CD14-positive monocyte (primary cell): ENCODE results near the gene TSPAN5. TPM values are rescaled to one million over a fixed set of nuclear protein-coding genes. Genes with fewer than 3 reads are reported as not detected.

Source experiments
- DNase-seq, 3 donors: peaks; one replicate each; pipeline ENCODE4 v3.0.0-alpha.2; 2011 to 2022
- H2AFZ ChIP-seq: 2 replicates; pipeline ENCODE4 v1.6.0; 2012; ENCODE audit warnings: mild to moderate bottlenecking, low read depth, low read length, inconsistent platforms; ENCODE audit not compliant: insufficient read depth, poor library complexity, severe bottlenecking
- H3K27ac ChIP-seq, 2 donors: 1 replicate in 1 of 2; 2 replicates in 1 of 2; pipeline ENCODE4 v1.5.1; 2012 to 2013; ENCODE audit warnings: low read length in 2 of 2, control low read depth in 1 of 2, inconsistent platforms in 1 of 2, low read depth in 1 of 2, mild to moderate bottlenecking in 1 of 2
- H3K27me3 ChIP-seq, 2 donors: one replicate each; pipeline versions ENCODE4 v1.6.0 to v1.6.1; 2011 to 2013; ENCODE audit warnings: low read length in 2 of 2; ENCODE audit not compliant: control insufficient read depth in 2 of 2, insufficient read depth in 2 of 2
- H3K36me3 ChIP-seq, 2 donors: replicated peaks in 1 of 2; 1 replicate in 1 of 2; 2 replicates in 1 of 2; pipeline versions ENCODE4 v1.5.1 to v1.6.1; 2012 to 2013; ENCODE audit warnings: low read length in 2 of 2, control low read depth in 1 of 2, inconsistent platforms in 1 of 2, mild to moderate bottlenecking in 1 of 2; ENCODE audit not compliant: insufficient read depth in 2 of 2, control insufficient read depth in 1 of 2
- H3K4me1 ChIP-seq, 2 donors: 1 replicate in 1 of 2; 2 replicates in 1 of 2; pipeline versions ENCODE4 v1.5.1 to v1.6.1; 2012 to 2013; ENCODE audit warnings: low read length in 2 of 2, control low read depth in 1 of 2, inconsistent platforms in 1 of 2, mild to moderate bottlenecking in 1 of 2, moderate library complexity in 1 of 2; ENCODE audit not compliant: insufficient read depth in 2 of 2, control insufficient read depth in 1 of 2
- H3K4me2 ChIP-seq: replicated peaks from 2 replicates; pipeline ENCODE3; 2012; ENCODE audit warnings: low read length, moderate library complexity, mild to moderate bottlenecking; ENCODE audit not compliant: poor library complexity, severe bottlenecking; ENCODE audit errors: extremely low read depth
- H3K4me3 ChIP-seq, 3 experiments: fragments of 200-600 bp in 1 of 3; sonication (generic) in 1 of 3; replicated peaks in 1 of 3; 1 replicate in 2 of 3; 2 replicates in 1 of 3; pipeline ENCODE4 v1.5.1; 2011 to 2013; ENCODE audit warnings: low read length in 3 of 3, mild to moderate bottlenecking in 3 of 3, control low read depth in 2 of 3, low read depth in 2 of 3, inconsistent platforms in 1 of 3, moderate library complexity in 1 of 3
- H3K79me2 ChIP-seq: 2 replicates; pipeline ENCODE4 v1.6.0; 2012; ENCODE audit warnings: mild to moderate bottlenecking, control low read depth, inconsistent platforms, low read length, moderate library complexity; ENCODE audit not compliant: insufficient read depth
- H3K9ac ChIP-seq: 2 replicates; pipeline ENCODE4 v1.6.0; 2017; ENCODE audit warnings: low read length, mild to moderate bottlenecking; ENCODE audit not compliant: insufficient read depth, poor library complexity, severe bottlenecking
- H3K9me3 ChIP-seq, 2 donors: replicated peaks in 1 of 2; 1 replicate in 1 of 2; 2 replicates in 1 of 2; pipeline versions ENCODE4 v1.5.1 to v1.6.1; 2012 to 2013; ENCODE audit warnings: low read length in 2 of 2, control low read depth in 1 of 2; ENCODE audit not compliant: control insufficient read depth in 1 of 2, insufficient read depth in 1 of 2
- H4K20me1 ChIP-seq: 2 replicates; pipeline ENCODE4 v1.6.0; 2012; ENCODE audit warnings: mild to moderate bottlenecking, low read length, control low read depth, moderate library complexity; ENCODE audit not compliant: insufficient read depth
- H3K27ac Mint-ChIP-seq, 7 donors: one replicate each; pipeline ENCODE4 v1.8.0; 2020; ENCODE audit warnings: mild to moderate bottlenecking in 7 of 7, mixed read lengths in 7 of 7, moderate library complexity in 6 of 7, inconsistent platforms in 2 of 7
- H3K27me3 Mint-ChIP-seq, 3 donors: one replicate each; pipeline ENCODE4 v1.8.0; 2021 to 2022; ENCODE audit warnings: low read depth in 3 of 3, mild to moderate bottlenecking in 3 of 3, mixed read lengths in 3 of 3, moderate library complexity in 3 of 3, inconsistent platforms in 1 of 3
- H3K36me3 Mint-ChIP-seq, 2 donors: one replicate each; pipeline ENCODE4 v1.8.0; 2020; ENCODE audit warnings: mixed read lengths in 2 of 2, inconsistent platforms in 1 of 2, mild to moderate bottlenecking in 1 of 2
- H3K4me1 Mint-ChIP-seq: one replicate; pipeline ENCODE4 v1.8.0; 2020; ENCODE audit warnings: mild to moderate bottlenecking, mixed read lengths
- H3K4me3 Mint-ChIP-seq, 2 donors: one replicate each; pipeline ENCODE4 v1.8.0; 2020; ENCODE audit warnings: mild to moderate bottlenecking in 2 of 2, mixed read lengths in 2 of 2, moderate library complexity in 1 of 2
- H3K9me3 Mint-ChIP-seq, 7 donors: one replicate each; pipeline ENCODE4 v1.8.0; 2020 to 2022; ENCODE audit warnings: mixed read lengths in 7 of 7, mild to moderate bottlenecking in 6 of 7, moderate library complexity in 6 of 7, inconsistent platforms in 2 of 7
- WGBS: methylation state at CpG from one replicate; pipeline ENCODE4 v1.1.5; 2013; ENCODE audit warnings: missing lambda C conversion rate; ENCODE audit not compliant: insufficient coverage; 5-methylcytosine and 5-hydroxymethylcytosine counted together
- intact Hi-C, 2 donors: fragments of 100-400 bp; cut with micrococcal nuclease; formaldehyde crosslinking; loops; one replicate each; pipeline versions ENCODE4 v1.15.0 to v1.15.1; 2023
- polyA plus RNA-seq, 3 donors: library from polyadenylated mRNA; depleted of rRNA in 1 of 3; unstranded in 2 of 3; stranded (reverse) in 1 of 3; fragments of 300-500 nt in 2 of 3; fragments of >200 nt in 1 of 3; fragmentation: Illumina TruSeq in 2 of 3; gene quantifications; 1 replicate in 2 of 3; 2 replicates in 1 of 3; pipeline ENCODE4 v1.2.3, GENCODE V29; 2012 to 2021
- TF ChIP-seq, protein P1 (sequence below): fragments of 200-600 bp; IDR thresholded peaks from one replicate; pipeline ENCODE4 v1.8.0; 2022; ENCODE audit warnings: antibody characterized with exemption, mild to moderate bottlenecking

TSPAN5 gene
- polyA plus RNA-seq, 3 donors = 0.09 to 1.1 (median 0.13) TPM

DNA sequence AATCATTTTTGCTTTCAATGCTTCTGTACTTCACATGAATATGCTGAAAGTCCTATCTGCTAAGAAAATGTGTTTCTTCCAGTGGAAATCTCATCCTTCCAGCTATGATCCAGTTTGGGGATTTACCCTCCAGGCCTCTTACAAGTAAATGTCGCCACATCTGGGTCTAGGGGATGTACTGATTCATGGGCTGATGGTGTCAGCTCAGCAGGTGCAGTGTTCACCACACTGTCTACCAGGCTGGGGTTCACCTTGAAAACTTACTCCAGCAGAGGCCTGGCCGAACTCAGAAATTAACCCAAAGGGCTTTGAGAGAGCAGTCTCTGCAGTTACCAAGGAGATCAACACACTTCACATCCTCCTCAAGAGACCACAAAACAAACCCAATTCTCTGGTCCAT, 154.3 kb downstream of the TSPAN5 start:
- no peaks in the 10 kb centered on the region for H3K79me2 ChIP-seq
- no peak overlapping the region for H3K4me3 Mint-ChIP-seq
- intact Hi-C loops = no loop called here
- no peaks in the 10 kb centered on the region for H3K27me3 ChIP-seq
- no peaks in the 10 kb centered on the region for H3K36me3 Mint-ChIP-seq
- H3K27me3 Mint-ChIP-seq = peaks cover 0 to 5% (median 0%) of the 10 kb centered on the region in 3 donors
- no peaks in the 10 kb centered on the region for H3K36me3 ChIP-seq
- peaks cover 0 to 6% (median 2%) of the 10 kb centered on the region in 7 donors for H3K9me3 Mint-ChIP-seq
- H3K27ac ChIP-seq = no peak overlapping the region
- H3K4me1 Mint-ChIP-seq = no peaks in the 10 kb centered on the region
- no peak overlapping the region for H3K9ac ChIP-seq
- no peak for DNase-seq
- no peak overlapping the region for H3K27ac Mint-ChIP-seq
- 100% methylated on average over 1 of the region's 2 CpGs for WGBS
- no peaks in the 10 kb centered on the region for H3K9me3 ChIP-seq
- H3K4me3 ChIP-seq = no peak overlapping the region
- H4K20me1 ChIP-seq = no peaks in the 10 kb centered on the region
- no peak overlapping the region for H3K4me2 ChIP-seq
- no peaks in the 10 kb centered on the region for H3K4me1 ChIP-seq
- TF ChIP-seq, protein P1, sequence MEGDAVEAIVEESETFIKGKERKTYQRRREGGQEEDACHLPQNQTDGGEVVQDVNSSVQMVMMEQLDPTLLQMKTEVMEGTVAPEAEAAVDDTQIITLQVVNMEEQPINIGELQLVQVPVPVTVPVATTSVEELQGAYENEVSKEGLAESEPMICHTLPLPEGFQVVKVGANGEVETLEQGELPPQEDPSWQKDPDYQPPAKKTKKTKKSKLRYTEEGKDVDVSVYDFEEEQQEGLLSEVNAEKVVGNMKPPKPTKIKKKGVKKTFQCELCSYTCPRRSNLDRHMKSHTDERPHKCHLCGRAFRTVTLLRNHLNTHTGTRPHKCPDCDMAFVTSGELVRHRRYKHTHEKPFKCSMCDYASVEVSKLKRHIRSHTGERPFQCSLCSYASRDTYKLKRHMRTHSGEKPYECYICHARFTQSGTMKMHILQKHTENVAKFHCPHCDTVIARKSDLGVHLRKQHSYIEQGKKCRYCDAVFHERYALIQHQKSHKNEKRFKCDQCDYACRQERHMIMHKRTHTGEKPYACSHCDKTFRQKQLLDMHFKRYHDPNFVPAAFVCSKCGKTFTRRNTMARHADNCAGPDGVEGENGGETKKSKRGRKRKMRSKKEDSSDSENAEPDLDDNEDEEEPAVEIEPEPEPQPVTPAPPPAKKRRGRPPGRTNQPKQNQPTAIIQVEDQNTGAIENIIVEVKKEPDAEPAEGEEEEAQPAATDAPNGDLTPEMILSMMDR = no peak
- H2AFZ ChIP-seq = no peak overlapping the region

DNA sequence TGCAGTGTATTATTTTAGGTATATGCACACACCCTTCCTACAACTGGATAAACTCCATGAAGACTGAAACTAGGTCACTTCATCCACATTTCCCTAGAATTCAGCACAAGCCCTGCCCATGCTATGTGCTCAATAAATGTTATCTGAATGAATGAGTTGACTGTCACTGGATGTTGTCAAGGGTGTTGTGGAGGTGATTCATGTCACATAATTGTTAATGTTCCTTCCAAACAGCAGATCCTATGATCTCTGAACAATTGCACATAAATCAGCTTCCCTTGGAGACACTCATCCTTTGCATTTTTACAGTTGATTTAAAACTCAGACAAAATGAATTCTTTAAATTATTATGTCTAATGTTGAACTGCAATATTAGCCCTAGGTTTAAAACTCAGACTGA, 154.7 kb downstream of the TSPAN5 start:
- no peaks in the 10 kb centered on the region for H3K27me3 ChIP-seq
- no peak overlapping the region for H2AFZ ChIP-seq
- no peaks in the 10 kb centered on the region for H3K4me1 Mint-ChIP-seq
- no peak overlapping the region for H3K4me2 ChIP-seq
- no peaks in the 10 kb centered on the region for H3K36me3 Mint-ChIP-seq
- H3K27ac ChIP-seq = no peak overlapping the region
- H3K9ac ChIP-seq = no peak overlapping the region
- no peaks in the 10 kb centered on the region for H4K20me1 ChIP-seq
- H3K36me3 ChIP-seq = no peaks in the 10 kb centered on the region
- no peak overlapping the region for H3K4me3 Mint-ChIP-seq
- DNase-seq = no peak
- intact Hi-C loops = no loop called here
- TF ChIP-seq, protein P1 = no peak
- H3K27ac Mint-ChIP-seq = no peak overlapping the region
- peaks cover 0 to 5% (median 0%) of the 10 kb centered on the region in 3 donors for H3K27me3 Mint-ChIP-seq
- H3K9me3 Mint-ChIP-seq = peaks cover 0 to 6% (median 4%) of the 10 kb centered on the region in 7 donors
- H3K9me3 ChIP-seq = no peaks in the 10 kb centered on the region
- no peak overlapping the region for H3K4me3 ChIP-seq
- H3K79me2 ChIP-seq = no peaks in the 10 kb centered on the region
- no peaks in the 10 kb centered on the region for H3K4me1 ChIP-seq
